ENCODE results near the gene FSTL4. TPM values are rescaled to one million over a fixed set of nuclear protein-coding genes. Genes with fewer than 3 reads are reported as not detected.

FSTL4 gene
- total and polyA plus RNA-seq, 4 donors: 0.02 to 0.18 TPM; not detected in 2

DNA sequence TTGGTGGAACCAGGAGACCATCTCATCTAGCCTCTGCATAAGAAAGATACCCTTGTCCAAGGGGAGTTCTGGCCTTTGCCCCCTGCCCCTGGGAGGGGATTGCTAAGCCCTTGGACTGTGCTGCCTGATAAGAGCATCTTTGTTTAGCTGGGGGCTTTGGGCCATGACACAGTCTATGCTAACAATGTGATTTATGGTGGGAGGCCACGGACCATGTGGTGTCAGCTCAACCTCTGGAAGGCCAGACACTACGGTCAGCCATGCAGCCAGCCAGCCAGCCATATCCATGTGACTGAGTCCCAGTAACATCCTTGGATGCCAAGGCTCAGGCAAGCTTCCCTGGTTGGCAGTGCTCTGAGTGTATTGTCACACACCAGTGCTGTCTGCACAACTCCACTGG, 244.4 kb downstream of the FSTL4 start:
- Histone ChIP-seq H3K36me3 (ENCODE audit: control insufficient read depth in 4 of 4, insufficient read depth in 3 of 4, low read depth in 1 of 4, low read length in 3 of 4) (no peaks in the 10 kb centered on the region), H3K27ac (ENCODE audit: low read depth in 1 of 2, low read length in 2 of 2) (no peak overlapping the region), H3K9ac (ENCODE audit: low read depth in 1 of 2, low read length in 2 of 2) (no peak overlapping the region), H3K4me1 (ENCODE audit: control insufficient read depth in 4 of 4, insufficient read depth in 4 of 4, low read length in 3 of 4) (no peaks in the 10 kb centered on the region), H3K9me3 (ENCODE audit: control insufficient read depth in 4 of 4, low read length in 3 of 4) (no peaks in the 10 kb centered on the region), H3K4me3 (ENCODE audit: low read depth in 1 of 3, low read length in 3 of 3) (no peak overlapping the region), H3K27me3 (ENCODE audit: control insufficient read depth in 4 of 4, insufficient read depth in 4 of 4, low read length in 3 of 4) (no peaks in the 10 kb centered on the region)
- no peak for DNase-seq (ENCODE audit: low spot score)
- TF ChIP-seq EGR1 (IDR thresholded peaks at IDR 0.05; ENCODE audit: low read depth in 2 of 2): no peak
- no peak for TF ChIP-seq JUND (IDR thresholded peaks at IDR 0.05)
- no peak for TF ChIP-seq GABPA (IDR thresholded peaks at IDR 0.05 in 1 of 2, conservative IDR thresholded peaks at IDR 0.05 in 1 of 2)
- no peak for TF ChIP-seq TAF1 (conservative IDR thresholded peaks at IDR 0.05)
- TF ChIP-seq FOXA2 (IDR thresholded peaks at IDR 0.05): no peak
- TF ChIP-seq NR2F2 (IDR thresholded peaks at IDR 0.05): no peak
- TF ChIP-seq YY1 (IDR thresholded peaks at IDR 0.05): no peak
- no peak for TF ChIP-seq RAD21 (IDR thresholded peaks at IDR 0.05)
- TF ChIP-seq, protein P1, sequence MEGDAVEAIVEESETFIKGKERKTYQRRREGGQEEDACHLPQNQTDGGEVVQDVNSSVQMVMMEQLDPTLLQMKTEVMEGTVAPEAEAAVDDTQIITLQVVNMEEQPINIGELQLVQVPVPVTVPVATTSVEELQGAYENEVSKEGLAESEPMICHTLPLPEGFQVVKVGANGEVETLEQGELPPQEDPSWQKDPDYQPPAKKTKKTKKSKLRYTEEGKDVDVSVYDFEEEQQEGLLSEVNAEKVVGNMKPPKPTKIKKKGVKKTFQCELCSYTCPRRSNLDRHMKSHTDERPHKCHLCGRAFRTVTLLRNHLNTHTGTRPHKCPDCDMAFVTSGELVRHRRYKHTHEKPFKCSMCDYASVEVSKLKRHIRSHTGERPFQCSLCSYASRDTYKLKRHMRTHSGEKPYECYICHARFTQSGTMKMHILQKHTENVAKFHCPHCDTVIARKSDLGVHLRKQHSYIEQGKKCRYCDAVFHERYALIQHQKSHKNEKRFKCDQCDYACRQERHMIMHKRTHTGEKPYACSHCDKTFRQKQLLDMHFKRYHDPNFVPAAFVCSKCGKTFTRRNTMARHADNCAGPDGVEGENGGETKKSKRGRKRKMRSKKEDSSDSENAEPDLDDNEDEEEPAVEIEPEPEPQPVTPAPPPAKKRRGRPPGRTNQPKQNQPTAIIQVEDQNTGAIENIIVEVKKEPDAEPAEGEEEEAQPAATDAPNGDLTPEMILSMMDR (IDR thresholded peaks at IDR 0.05; ENCODE audit: low read depth, low read length, missing input control): no peak
- TF ChIP-seq RXRA (IDR thresholded peaks at IDR 0.05): no peak
- TF ChIP-seq HNF4A (conservative IDR thresholded peaks at IDR 0.05): no peak
- TF ChIP-seq, protein P2, sequence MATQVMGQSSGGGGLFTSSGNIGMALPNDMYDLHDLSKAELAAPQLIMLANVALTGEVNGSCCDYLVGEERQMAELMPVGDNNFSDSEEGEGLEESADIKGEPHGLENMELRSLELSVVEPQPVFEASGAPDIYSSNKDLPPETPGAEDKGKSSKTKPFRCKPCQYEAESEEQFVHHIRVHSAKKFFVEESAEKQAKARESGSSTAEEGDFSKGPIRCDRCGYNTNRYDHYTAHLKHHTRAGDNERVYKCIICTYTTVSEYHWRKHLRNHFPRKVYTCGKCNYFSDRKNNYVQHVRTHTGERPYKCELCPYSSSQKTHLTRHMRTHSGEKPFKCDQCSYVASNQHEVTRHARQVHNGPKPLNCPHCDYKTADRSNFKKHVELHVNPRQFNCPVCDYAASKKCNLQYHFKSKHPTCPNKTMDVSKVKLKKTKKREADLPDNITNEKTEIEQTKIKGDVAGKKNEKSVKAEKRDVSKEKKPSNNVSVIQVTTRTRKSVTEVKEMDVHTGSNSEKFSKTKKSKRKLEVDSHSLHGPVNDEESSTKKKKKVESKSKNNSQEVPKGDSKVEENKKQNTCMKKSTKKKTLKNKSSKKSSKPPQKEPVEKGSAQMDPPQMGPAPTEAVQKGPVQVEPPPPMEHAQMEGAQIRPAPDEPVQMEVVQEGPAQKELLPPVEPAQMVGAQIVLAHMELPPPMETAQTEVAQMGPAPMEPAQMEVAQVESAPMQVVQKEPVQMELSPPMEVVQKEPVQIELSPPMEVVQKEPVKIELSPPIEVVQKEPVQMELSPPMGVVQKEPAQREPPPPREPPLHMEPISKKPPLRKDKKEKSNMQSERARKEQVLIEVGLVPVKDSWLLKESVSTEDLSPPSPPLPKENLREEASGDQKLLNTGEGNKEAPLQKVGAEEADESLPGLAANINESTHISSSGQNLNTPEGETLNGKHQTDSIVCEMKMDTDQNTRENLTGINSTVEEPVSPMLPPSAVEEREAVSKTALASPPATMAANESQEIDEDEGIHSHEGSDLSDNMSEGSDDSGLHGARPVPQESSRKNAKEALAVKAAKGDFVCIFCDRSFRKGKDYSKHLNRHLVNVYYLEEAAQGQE (IDR thresholded peaks at IDR 0.05): no peak
- no peak for TF ChIP-seq MAX (IDR thresholded peaks at IDR 0.05)
- no peak for TF ChIP-seq SP1 (IDR thresholded peaks at IDR 0.05)
- TF ChIP-seq FOXA1 (IDR thresholded peaks at IDR 0.05): no peak
- TF ChIP-seq HNF4G (IDR thresholded peaks at IDR 0.05): no peak
- TF ChIP-seq ATF3 (IDR thresholded peaks at IDR 0.05): no peak
- TF ChIP-seq, protein P3, sequence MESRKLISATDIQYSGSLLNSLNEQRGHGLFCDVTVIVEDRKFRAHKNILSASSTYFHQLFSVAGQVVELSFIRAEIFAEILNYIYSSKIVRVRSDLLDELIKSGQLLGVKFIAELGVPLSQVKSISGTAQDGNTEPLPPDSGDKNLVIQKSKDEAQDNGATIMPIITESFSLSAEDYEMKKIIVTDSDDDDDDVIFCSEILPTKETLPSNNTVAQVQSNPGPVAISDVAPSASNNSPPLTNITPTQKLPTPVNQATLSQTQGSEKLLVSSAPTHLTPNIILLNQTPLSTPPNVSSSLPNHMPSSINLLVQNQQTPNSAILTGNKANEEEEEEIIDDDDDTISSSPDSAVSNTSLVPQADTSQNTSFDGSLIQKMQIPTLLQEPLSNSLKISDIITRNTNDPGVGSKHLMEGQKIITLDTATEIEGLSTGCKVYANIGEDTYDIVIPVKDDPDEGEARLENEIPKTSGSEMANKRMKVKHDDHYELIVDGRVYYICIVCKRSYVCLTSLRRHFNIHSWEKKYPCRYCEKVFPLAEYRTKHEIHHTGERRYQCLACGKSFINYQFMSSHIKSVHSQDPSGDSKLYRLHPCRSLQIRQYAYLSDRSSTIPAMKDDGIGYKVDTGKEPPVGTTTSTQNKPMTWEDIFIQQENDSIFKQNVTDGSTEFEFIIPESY (IDR thresholded peaks at IDR 0.05): no peak
- 78% methylated on average over 2 of the region's 2 CpGs for WGBS

Data from liver (tissue), 9 donors.